Measurements from ENCODE around the gene PIAS1.

- TF ChIP-seq CTCF (IDR thresholded peaks at IDR 0.05; ENCODE audit: insufficient read depth, low read length) (no peak), POLR2AphosphoS5 (IDR thresholded peaks at IDR 0.05; ENCODE audit: low read depth) (no peak), GABPA (IDR thresholded peaks at IDR 0.05; ENCODE audit: low read depth) (no peak), REST (IDR thresholded peaks at IDR 0.05; ENCODE audit: insufficient replicate concordance, low read depth) (no peak), SPI1 (IDR thresholded peaks at IDR 0.05; ENCODE audit: borderline replicate concordance, low read depth) (no peak)
Measured at GRCh38 chr15:68177742-68178141, 123.6 kb downstream of the PIAS1 start.
